Type B pancreatic cell (in vitro differentiated cells): ENCODE data around the gene EPHA3. TPM values are rescaled to one million over a fixed set of nuclear protein-coding genes. Genes with fewer than 3 reads are reported as not detected.

Source experiments
- DNase-seq: peaks from one replicate; pipeline ENCODE4 v3.0.0; 2021; ENCODE audit warnings: mixed read lengths; ENCODE audit not compliant: unreplicated experiment; ENCODE audit errors: extremely low spot score
- H3K27ac Mint-ChIP-seq: 2 replicates; pipeline ENCODE4 v1.8.0; 2021; ENCODE audit warnings: mild to moderate bottlenecking, mixed read lengths
- H3K27me3 Mint-ChIP-seq: 2 replicates; pipeline ENCODE4 v1.8.0; 2021; ENCODE audit warnings: mixed read lengths
- H3K36me3 Mint-ChIP-seq: 2 replicates; pipeline ENCODE4 v1.8.0; 2021; ENCODE audit warnings: mixed read lengths
- H3K4me1 Mint-ChIP-seq: one replicate; pipeline ENCODE4 v1.8.0; 2021; ENCODE audit warnings: mixed read lengths; ENCODE audit not compliant: unreplicated experiment
- H3K4me3 Mint-ChIP-seq: 2 replicates; pipeline ENCODE4 v1.8.0; 2021; ENCODE audit warnings: mild to moderate bottlenecking, mixed read lengths
- H3K9me3 Mint-ChIP-seq: 2 replicates; pipeline ENCODE4 v1.8.0; 2021; ENCODE audit warnings: mixed read lengths
- CTCF ChIP-seq: fragments of 200-600 bp; sonication (generic); conservative IDR thresholded peaks from 2 replicates; pipeline ENCODE4 v1.5.0; 2021; ENCODE audit warnings: antibody characterized with exemption, mild to moderate bottlenecking
- total RNA-seq: library from RNA; stranded (reverse); gene quantifications from 2 replicates; pipeline ENCODE4 v1.2.1, GENCODE V29; 2021; ENCODE audit warnings: low replicate concordance

EPHA3 gene
- total RNA-seq, 1 donor from 2014 or later, result 30.3 TPM

GRCh38 chr3:89072642-89073041, 34.8 kb upstream of the EPHA3 start:
- Mint-ChIP-seq H3K27me3 (no peaks in the 10 kb centered on the region), H3K4me3 (no peak overlapping the region), H3K9me3 (peaks cover 9% of the 10 kb centered on the region), H3K27ac (no peak overlapping the region), H3K4me1 (no peaks in the 10 kb centered on the region), H3K36me3 (no peaks in the 10 kb centered on the region)
- TF ChIP-seq CTCF, result no peak
- no peak for DNase-seq

GRCh38 chr3:89079944-89080343, 27.5 kb upstream of the EPHA3 start:
- Mint-ChIP-seq H3K4me3 (no peak overlapping the region), H3K36me3 (no peaks in the 10 kb centered on the region), H3K27me3 (peaks cover 5% of the 10 kb centered on the region), H3K9me3 (peaks cover 5% of the 10 kb centered on the region), H3K4me1 (no peaks in the 10 kb centered on the region), H3K27ac (no peak overlapping the region)
- TF ChIP-seq CTCF, result no peak
- DNase-seq, result no peak

GRCh38 chr3:89087851-89088250, 19.6 kb upstream of the EPHA3 start:
- Mint-ChIP-seq H3K9me3 (no peaks in the 10 kb centered on the region), H3K4me1 (no peaks in the 10 kb centered on the region), H3K36me3 (no peaks in the 10 kb centered on the region), H3K27ac (no peak overlapping the region), H3K4me3 (no peak overlapping the region), H3K27me3 (peaks cover 11% of the 10 kb centered on the region)
- DNase-seq, result no peak
- TF ChIP-seq CTCF, result no peak

- H3K9me3 Mint-ChIP-seq, result no peaks in the 10 kb centered on the region
- TF ChIP-seq CTCF, result no peak
- no peak overlapping the region for H3K4me3 Mint-ChIP-seq
- no peaks in the 10 kb centered on the region for H3K36me3 Mint-ChIP-seq
- peaks cover 4% of the 10 kb centered on the region for H3K4me1 Mint-ChIP-seq
- H3K27me3 Mint-ChIP-seq, result peaks cover 6% of the 10 kb centered on the region
- DNase-seq, result no peak
- H3K27ac Mint-ChIP-seq, result no peak overlapping the region
These were observed 9.2 kb upstream of the EPHA3 start for GRCh38 chr3:89098173-89098572.

- H3K4me1 Mint-ChIP-seq, result peaks cover 4% of the 10 kb centered on the region
- no peak overlapping the region for H3K4me3 Mint-ChIP-seq
- no peaks in the 10 kb centered on the region for H3K36me3 Mint-ChIP-seq
- no peaks in the 10 kb centered on the region for H3K9me3 Mint-ChIP-seq
- no peak overlapping the region for H3K27ac Mint-ChIP-seq
- no peak for DNase-seq
- peaks cover 6% of the 10 kb centered on the region for H3K27me3 Mint-ChIP-seq
- peak; percentile 99 for TF ChIP-seq CTCF
These were observed 8.3 kb upstream of the EPHA3 start for GRCh38 chr3:89098964-89099585.

- no peak overlapping the region for H3K27ac Mint-ChIP-seq
- no peak for DNase-seq
- no peaks in the 10 kb centered on the region for H3K9me3 Mint-ChIP-seq
- no peak for TF ChIP-seq CTCF
- H3K27me3 Mint-ChIP-seq, result peaks cover 11% of the 10 kb centered on the region
- peaks cover 4% of the 10 kb centered on the region for H3K4me1 Mint-ChIP-seq
- H3K4me3 Mint-ChIP-seq, result no peak overlapping the region
- no peaks in the 10 kb centered on the region for H3K36me3 Mint-ChIP-seq
These were observed 6.2 kb upstream of the EPHA3 start for GRCh38 chr3:89101251-89101650.
